ENCODE results near the gene SLC37A1.
A peak's percentile ranks its signal among the peaks of the same experiment; 100 is the strongest.

The SLC37A1 gene

DNA sequence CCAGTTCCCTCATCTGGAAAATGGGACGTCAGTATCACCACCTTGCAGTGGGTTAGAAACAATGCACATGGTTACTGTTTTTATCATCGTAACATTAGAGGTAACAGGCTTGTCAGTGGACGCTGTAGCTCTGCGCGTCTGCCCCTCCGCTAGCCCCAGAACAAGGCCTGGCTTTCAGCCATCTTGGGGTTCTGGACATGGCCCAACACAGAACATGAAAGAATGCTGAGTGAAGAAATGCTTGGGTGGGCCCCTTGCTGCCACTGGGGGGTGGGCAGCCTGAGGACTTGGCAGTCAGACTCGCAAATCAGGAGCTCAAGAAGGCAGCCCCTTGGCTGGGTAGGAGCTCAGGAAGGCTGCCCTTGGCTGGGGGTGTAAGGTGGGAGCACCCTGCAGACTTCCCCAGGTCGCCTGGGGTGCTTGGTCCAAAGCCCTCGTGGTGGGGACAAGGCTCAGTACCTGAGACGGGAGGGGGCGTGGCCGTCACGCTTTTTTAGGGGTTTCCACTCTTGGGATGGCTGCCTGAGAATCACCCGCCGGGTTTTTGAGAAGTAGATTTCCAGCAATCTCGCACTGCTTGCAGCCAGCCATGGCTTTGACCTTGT lies 51.7 kb downstream of the SLC37A1 start:
- no peak for DNase-seq

DNA sequence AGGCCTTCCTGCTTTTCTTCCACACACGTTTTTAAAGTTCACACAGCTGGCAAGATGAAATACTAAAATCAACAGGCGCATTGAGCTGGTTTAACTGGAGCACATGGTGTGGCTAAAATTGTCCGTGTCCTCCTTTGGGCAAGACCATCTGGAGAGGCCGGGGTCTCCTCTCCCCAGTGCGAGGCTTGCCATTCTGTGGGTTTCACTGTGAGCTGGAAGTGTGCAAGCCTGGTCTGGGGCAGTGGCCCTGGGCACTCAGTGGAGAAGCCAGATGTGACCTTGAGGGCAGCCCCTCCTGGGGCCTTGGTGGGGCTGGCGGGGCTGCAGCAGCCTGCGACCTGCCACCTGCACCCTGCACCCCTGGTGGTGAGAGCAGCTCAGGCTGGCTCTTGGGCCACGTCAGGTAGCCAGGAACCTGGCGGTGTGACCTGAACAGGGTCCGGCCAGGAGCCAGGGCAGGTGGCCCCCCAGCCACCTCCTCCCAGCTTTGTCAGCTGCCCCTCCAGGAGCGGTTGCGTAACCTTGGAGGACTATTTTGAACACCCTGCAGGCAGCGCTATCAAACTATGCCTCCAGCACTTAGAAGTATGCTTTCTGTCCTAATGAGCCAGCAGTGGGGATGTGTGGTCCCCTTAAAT lies 52.4 kb downstream of the SLC37A1 start:
- DNase-seq, result no peak

DNA sequence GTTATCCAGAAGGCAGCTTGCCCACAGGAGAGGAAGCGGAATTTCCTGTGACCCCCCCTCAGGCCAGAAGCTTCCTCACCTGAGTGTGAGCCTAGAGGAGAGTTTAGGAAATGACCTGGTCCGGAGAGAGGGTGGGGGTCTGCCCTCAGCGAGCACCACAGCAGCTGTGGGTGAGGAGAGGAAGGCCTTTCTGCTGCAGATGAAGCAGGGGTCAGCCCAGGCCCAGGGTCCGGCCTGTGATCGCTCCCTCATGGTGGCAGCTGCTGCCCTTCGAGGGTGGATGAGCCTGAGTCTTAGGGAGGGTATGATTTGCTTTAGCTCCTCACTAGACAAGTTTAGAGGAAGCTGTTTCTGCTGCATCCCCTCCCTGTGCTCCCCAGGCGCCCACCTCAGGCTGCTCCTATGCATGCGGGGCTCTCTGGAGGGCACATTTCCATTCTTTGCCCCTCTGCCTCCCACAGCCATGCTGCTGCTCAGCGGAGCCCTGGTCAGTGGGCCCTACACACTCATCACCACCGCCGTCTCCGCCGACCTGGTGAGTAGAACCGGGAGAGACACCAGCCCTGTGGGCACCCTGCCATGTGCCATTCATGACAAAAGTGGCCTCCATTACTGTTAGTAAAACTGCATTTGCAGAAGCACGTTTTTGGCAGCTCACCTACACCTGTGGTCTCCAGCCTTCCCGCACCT lies 53.0 kb downstream of the SLC37A1 start:
- DNase-seq, result no peak

DNA sequence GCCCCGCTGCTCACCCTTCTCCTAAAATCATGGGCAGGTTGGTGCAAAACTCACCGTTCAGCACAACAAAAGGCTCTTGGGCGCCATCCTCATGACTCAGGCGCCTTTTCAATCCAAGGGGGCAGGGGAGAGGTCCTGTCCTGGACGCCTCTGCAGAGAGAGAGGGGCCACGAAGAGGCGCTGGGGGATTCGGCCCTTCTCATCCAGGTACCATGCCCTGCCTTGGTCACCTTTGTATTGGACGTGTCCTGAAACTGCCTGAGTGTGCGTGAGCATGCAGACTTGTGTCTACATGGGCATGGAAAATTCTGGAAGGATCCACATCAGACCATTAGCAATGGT lies 53.5 kb downstream of the SLC37A1 start:
- DNase-seq, result no peak

DNA sequence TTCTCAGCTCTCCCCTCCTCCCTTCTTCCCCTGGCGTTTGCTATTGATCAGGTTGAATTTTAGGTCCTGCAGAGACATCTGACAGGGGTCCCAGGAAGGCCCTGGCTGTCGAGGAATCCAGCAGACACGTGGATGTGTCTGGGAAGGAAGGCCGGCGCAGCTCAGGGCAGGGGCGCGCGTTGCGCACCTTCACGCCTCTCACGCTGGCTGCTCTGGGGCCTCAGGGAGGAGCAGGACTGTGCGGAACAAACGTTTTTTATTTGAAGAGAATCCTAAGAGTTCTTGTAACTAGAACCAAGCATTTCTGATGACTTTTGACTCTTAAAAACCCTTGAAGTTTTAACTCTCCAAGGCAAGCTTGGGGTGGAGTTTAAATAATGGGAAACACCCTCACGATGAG lies 54.2 kb downstream of the SLC37A1 start:
- no peak for DNase-seq

DNA sequence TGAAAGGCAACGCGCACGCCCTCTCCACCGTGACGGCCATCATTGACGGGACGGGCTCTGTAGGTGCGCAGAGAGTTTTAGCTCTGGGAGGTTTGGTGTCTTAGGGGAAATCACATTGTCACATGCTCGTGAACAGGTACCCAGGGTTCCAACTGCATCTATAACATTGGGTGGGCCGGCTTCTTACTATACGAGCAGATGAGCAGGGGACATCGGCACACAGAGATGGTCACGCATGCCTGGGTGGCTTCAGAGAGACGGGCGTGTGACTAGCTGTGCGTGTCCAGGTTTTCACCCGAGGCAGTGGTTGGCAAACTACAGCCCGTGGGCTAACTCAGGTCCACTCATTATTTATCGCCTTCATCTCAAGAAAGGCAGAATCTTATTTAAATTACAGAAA lies 54.7 kb downstream of the SLC37A1 start:
- DNase-seq, result no peak

DNA sequence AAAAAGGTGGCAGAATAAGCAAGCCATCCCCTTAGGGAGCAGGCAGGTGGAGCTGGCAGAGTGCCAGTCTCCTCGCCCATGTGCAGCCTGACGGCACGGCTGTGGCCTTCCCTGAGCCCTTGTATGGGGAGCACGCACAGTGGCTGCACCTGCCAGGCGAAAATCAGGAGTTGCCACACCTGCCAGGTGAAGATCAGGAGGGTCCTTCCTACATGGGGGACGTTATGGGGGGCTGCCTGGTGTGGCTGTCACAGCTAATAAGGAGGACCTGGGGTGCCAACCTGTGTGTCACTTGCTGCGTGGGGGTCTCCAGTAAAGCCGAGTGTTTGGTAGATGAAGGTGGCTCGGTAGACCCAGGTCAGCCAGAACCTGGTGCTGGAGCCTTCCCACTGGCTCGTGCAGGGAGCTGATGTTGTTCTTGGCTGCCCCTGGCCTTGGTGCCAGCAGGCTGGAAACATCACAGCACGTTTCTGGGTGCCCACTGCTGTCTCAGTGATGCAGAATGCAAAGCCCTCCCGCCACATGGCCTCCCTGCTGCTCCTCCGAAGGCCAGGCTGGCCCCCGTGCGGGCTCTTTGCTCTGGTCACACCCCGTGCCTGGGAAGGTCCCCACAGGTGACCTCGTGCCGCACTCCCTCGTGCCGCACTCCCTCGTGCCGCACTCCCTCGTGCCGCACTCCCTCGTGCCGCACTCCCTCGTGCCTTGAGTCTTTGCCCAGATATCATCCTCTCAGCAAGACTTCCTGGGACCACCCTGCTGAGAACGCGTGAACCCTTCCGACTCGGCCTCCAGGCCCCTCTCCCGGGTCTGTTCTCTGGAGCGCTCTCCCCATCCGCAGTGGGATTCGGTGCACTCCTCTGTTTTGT lies 55.4 kb downstream of the SLC37A1 start:
- DNase-seq, result no peak

DNA sequence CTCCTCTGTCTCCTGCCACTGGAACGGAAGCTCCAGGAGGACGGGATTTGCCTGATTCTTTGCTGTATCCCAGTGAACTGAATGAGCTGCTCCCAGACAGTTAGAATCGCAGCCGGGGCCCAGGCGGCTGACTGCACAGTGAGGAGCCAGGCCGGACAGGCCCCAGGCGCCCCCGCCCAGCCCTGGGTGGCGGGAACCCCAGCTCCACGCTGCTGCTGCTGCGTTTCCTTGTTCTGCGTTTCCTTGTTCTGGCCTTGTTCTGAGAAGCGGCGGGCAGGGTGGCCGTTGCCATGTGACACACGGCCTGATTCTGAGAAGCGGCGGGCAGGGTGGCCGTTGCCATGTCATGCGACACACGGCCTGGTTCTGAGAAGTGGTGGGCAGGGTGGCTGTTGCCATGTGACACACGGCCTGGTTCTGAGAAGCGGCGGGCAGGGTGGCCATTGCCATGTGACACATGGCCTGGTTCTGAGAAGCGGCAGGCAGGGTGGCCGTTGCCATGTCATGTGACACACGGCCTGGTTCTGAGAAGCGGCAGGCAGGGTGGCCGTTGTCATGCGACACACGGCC lies 56.2 kb downstream of the SLC37A1 start:
- DNase-seq, result no peak

DNA sequence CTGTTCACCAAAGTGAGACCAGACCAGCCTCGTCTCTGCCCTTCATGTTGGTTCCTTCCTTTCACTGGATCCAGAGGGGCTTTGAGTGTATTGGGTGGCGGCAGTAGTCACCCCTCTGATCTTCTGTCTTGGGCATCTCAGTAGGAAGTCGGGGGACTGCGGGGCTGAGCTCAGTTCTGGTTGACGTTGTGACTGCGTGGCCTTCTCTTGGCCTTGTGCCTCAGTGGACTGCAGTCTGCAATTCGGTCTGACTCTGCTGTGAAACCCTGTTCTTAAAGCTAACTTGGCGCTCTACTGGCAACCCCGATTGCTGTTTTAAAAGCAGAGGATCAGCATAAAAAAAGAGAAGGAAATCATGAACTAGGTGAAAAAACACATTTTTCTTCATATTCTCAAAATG lies 56.7 kb downstream of the SLC37A1 start:
- no peak for DNase-seq

DNA sequence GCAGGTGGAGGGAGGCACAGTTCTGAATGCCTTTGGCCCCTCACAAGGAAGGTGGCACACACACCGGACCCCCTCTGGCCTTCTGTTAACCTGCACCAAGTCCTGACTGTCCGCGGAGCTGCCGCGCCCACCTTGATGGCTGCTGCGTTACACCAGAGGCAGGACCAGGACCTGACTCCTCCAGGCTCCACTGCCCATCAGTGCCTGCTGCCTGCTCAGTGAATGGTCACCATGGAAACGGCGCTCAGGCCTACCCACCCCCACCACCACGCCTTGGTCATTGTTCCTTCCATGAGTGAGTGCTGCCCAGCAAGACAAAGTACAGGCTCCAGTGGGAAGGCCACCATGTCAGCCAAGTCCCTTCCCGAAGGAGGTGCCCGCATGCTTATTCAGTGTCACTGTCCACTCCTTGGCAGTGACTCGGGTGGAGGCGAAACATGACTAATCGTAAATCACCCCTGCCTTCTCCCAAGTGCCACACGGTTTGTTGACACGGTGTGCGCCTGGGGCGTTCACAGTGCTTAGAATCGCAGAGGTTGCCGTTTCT lies 57.3 kb downstream of the SLC37A1 start:
- peak; percentile 89 for DNase-seq

DNA sequence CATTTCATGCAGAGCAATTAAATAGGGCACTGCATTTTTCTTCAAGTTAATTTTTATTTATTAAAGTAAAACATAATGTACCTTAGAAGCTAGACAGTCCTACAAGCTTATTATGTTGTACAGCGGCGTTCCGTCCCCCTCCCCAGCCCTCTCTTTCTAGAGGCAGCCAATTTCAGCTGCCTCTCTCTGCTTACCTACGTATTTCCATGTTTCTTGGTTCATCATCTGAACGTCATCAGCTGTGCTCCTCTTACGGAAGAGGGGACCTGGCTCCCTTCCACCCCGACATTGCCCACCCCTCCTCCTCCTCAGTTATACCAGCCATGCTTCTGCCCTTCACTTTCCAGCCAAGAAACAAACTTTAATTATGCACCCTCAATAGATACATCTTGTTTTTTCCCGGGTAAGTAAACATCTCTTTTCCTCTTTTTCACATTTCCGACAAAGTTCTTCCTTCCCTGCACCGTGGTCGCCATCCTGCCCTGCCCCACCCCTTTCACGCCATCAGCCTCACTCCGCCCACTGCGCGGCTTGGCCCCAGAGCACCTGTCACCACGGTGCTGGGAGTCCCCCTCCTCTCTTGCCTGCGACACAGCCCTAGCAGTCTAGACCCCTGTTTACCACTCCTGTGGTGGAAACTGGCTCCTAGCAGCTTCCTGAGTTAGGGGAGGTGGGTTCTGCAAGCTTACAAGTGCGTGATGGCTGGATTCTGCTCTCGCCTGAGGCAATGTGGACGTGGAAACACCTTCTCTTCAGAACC lies 57.9 kb downstream of the SLC37A1 start:
- no peak for DNase-seq

DNA sequence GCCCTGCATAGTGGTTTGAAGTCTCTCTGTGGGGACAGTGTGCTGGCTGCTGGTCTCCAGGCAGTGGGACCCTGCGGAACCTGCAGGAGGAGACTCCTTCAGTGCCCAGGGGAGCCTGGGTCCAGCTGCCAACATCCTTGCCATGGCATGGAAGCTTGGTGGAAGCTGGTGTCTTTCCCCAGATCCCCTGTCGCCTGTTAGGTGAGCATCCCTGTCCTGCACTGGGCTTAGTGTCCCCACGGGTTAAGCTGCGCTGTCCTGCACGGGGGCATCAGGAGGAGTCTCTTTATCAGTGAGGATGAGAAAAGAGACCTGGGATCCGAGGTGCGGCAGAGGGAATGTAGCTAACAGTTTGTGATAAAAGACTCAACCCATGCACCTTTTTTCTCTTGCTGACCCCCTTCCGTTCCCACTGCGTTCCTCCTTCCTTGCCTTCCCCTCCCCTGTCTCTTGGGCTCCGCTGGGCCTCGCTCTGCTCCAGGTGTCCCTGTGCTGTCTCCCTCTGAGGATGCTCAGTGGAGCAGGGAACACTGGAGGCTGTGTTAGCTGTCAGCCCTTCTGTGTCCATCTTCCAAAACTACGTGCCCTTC lies 59.3 kb downstream of the SLC37A1 start:
- DNase-seq, result no peak

DNA sequence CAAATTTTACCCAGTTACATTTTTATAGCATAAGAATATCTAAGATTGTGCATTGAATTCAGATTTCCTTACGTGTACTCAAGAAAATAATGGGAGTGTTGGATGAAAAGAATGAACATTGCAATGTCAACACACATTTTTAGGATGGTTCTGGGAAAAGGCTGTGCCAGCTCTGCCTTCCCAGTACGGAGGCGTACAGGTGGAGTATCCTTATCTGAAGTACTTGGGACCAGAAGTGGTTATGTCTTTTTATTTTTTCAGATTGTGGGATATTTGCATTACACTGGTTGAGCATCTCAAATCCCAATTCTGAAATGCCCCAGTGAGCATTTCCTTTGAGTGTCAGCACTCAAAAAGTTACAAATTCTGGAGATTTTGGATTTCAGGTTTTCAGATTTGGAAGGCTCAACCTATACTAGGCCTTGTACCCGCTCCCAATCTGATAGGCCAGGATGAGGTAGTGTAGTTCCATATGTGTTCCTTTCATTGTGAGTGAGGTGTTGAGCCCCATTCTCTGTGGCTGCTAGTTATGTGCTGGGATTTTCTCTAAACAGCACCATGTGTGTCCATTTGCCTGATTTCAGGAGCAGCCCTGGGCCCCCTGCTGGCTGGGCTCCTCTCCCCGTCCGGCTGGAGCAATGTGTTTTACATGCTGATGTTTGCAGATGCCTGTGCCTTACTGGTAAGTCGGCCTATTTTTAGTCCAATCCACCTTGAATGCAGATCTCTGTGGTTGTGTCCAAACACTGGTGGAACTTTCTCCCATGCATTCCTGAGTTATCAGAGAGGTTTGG lies 60.8 kb downstream of the SLC37A1 start:
- no peak for DNase-seq

DNA sequence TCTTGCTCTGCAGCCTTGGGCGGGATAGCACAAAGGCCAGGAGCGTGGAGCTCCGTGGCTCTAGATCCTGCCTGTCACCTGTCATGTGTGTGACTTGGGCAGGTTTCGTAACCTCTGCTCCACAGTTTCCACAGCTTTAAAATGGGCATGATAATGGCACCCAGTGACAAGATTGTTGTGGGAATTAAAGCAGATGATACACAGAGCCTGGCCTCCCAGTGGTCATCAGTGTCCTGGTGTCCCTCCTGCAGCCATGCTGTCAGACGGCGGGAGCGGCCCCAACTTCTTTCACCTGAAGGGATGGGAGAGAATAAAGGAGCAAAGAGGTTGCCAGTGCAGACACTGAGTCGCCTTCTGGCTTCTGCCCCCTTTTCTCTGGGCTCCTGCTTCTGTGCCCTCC lies 61.5 kb downstream of the SLC37A1 start:
- DNase-seq, result no peak

DNA sequence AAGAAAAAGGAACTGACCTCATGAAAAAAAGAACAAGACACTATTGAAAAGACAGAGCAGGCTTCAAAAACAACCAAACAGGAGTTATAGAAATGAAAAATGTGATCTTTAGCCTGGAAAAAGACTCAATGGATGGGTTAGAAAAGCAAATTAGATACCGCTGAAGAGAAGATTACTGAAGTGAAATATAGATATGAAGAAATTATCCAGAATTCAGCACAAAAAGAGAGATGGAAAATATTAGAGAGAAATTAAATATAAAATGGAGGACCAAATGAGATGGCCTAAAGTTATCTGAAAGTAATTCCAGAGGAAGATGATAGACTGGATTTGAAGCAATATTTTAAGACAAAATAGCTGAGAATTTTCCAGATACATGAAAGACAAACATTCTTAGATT lies 63.0 kb downstream of the SLC37A1 start:
- DNase-seq, result no peak

DNA sequence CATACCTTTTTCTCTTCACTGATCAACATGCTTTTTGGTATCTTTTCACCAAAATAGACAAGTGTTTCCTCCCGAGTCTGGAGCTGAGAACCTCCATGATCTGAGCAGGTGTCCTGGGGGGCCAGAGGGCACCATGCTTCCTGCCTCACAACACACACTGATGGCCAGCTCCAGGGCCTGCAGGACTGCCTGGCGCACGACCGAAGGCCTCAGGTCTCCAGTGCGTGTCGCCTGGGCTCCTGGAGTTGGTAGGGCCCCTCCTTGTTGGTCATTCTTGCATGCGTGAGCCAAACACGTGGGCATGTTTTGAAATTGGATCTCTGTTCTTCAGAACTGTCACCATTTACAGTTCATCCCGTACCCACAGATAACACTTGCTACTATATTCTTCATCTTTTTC lies 64.4 kb downstream of the SLC37A1 start:
- no peak for DNase-seq

DNA sequence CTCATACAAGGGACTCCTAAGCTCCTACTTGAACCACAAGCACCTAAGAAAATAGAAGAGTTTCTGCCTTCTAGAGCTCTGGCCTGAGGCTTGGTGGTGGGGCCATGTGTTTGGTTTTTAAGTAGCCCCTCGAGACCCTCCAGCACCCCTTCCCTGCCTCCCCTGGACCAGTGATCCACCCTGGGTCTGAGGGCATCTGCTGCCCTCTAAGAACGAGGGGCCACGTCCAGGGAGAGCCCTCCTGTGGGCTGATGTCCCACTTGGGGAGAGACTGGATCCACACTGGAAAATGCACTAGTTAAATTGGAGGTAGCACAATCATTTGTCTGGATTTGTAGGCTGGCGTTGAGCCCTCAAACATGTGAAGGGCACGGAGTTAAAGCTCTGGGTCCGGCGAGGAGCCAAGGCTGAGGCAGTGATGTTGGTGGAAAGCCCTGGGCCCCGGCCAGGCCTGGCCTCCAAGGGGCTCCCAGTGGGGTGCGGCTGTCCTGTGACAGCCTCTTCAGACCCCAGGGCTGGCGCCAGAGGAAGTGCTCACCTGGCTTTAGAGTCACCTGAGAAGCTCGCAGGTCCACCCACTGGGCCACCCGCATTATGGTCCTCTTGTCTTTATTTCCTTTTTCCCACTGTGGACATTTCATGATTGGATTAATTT lies 65.2 kb downstream of the SLC37A1 start:
- DNase-seq, result no peak

DNA sequence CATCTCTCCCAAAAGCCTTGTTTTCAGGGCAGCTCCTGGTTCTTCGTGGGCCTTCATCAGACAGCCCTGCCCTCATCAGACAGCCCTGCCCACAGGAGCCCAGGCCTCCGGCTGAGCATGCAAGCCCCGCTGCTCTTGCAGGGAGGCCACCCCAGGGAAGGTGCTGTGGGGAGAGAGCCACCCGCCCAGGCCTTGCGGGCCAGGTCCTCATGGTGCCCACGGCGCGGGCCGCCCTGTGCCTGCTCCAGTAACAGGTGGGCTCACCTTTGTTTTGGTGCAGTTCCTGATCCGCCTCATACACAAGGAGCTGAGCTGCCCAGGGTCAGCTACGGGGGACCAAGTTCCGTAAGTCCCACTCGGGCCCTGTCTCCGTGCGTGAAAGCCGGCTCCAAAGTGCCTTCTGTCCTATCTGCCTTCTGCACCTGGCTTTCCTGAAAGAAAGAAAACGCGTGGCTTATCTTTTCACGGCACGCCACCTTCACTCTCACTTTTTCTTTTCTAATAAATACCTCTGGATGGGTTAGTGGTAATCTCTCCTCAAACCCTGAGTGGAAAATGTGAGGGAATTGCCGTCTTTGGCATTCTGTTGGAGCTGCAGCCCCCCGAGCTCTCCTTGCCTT lies 65.9 kb downstream of the SLC37A1 start:
- DNase-seq, result no peak

DNA sequence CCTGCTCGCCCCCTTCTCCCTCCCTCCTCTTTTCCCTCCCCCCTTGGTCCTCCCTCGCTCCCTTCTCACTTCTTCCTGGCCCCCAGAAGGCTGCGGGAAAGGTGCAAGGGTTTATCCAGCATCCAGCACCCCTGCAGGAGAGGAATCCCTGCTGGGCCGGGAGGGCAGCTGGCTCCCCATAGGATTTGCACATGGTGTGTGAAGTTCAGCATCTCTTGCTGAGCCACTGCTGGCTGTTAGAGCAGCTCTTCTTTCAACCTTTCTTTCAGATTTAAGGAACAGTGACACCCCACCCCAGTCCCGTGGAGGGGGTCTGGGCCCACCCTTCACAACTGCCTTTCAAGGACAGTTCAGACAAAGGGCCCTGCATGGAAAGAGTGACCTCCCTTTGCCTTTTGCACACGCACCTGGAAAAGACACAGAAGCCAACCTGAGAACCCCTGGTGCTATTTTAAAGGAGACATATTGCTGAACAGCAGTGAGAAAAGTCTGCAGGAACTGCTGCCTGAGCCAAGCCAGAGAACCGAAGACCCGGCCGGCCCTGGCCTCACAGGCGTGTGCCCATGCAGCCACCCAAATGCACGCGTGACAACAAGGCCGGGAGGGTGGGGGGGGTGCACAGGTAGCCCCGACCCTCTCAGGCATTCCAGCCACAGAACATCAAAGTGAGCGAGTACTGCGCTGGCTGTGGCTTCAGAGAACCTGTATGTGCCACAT lies 66.6 kb downstream of the SLC37A1 start:
- DNase-seq, result no peak

All from eye (tissue), 1 donor.